NAMALWA (cell line): Measurements from ENCODE around the gene LYPD3.
A peak's percentile ranks its signal among the peaks of the same experiment; 100 is the strongest.
"Not testable (repeated sequence)": the region's sequence is repeated elsewhere in the genome, so short reads cannot be mapped to it uniquely, and the experiment has no call there.

Experiments used
- DNase-seq: peaks from one replicate; pipeline ENCODE4 v3.0.0-alpha.2; 2015; ENCODE audit warnings: low spot score

Gene LYPD3

DNA sequence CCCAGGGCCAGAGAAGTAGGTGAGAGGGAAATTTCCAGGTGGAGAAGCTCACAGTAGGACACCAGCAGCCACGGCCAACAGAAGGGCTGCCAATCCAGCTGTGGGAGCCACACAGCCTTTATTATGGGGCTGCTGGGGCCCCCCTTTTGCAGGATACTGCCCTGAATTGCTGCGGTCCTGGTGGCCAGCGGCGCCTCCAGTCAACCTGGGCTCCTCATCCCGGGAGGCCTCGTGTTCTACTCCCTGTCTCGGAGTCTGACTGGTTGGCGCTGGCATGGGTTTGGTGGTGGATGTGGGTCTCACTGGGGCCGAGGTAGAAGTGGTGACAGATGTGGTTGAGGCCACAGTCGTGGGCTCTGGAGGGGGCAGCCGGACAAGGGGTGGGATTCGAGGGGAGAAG, 4.1 kb downstream of the LYPD3 start:
- no peak for DNase-seq

DNA sequence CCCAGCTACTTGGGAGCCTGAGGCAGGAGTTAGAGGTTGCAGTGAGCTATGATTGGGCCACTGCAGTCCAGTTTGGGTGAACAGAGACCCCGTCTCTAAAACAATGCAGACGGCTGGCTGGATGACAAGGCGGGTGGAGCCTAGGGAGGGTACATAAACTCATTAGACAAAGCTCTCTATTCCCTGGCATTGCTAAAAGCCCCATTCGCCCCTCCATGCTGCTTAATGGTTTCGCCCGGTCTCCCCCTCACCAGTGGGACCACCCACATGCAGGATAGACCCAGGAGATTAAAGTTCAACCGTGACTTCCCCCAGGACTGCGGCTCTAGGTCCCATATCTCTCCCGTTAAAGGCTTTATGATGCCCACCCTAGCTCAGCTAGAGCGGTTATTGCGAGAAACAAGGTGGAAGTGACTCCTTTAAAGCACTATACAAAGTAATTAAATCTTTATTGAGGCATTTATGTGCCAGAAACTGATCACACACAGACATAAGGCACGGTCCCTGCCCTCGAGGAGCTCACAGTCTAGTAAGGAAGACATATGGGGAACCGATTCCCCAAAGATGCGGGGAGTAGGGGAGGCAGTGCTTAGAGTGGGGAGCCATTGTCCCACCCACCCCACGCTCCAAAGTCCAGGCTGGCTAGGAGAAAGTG, 4.9 kb downstream of the LYPD3 start:
- no peak for DNase-seq

DNA sequence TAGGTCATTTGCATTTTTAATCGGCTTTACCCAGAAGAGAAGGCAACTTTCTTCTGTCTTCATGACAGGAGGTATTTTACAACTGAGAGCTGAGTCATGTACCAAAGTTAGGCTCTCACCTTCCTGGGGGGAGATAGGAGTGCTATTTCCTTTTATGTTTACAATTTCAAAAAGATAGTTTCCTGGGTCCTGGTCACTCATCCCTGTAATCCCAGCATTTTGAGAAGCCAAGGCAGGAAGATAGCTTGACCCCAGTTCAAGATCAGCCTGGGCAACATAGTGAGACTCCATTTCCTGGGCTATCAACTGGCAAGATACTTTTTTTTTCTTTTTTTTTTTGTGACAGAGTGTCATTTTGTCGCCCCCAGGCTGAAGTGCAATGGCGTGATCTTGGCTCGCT, 7.6 kb downstream of the LYPD3 start:
- no peak for DNase-seq

DNA sequence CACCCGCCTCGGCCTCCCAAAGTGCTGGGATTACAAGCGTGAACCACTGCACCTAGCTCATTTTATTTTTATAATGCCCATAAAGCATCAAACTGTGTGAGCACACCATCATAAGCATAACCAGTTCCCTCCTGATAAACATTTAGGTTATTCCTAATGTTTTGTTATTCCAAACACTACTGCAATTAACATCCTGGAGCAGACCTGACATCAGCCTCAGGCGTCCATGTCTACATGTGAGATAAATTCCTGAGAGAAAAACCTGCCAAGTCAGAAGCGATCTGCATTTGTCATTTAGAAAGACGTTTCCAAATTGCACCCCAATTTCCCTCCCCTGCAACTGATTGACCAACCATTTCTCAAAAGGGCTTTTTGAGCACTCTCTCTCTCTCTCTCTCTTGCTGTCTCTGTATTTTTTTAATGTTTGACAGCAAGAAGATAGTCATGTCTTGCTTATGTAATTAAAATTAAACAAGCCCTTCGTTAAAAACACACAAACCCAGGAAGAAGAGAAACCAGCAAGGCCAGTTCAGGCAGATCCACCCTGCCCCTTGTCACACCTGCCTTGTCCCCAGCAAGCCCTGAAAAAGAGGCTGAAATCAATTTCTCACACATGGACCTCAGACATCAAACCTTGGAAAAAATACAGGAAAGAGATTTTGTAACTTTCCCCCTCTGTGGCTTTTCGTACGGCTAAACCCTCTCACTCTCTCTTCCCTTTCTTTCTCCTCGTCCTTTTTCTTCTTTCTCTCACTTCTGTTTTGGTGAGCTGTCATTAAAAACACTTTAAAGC, 9.9 kb downstream of the LYPD3 start:
- DNase-seq, result no peak

DNA sequence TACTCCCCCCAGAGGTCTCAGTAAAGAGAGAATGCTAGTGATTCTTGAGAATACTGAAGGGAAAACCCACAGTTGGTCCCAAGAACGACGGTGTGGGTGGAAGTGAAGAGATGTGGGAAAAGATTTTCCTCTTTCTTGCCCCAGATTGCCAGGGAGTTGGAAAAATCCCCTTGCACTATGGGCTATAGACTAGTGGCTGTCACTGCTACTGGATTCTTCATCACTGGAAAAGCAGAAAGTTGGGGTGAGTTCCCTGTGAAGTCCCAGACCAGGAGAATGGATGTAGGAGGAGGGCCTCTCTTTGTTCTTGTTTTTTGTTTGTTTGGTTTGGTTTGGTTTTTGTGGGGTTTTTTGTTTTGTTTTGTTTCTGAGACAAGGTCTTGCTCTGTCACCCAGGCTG, 11.4 kb downstream of the LYPD3 start:
- DNase-seq, result no peak

DNA sequence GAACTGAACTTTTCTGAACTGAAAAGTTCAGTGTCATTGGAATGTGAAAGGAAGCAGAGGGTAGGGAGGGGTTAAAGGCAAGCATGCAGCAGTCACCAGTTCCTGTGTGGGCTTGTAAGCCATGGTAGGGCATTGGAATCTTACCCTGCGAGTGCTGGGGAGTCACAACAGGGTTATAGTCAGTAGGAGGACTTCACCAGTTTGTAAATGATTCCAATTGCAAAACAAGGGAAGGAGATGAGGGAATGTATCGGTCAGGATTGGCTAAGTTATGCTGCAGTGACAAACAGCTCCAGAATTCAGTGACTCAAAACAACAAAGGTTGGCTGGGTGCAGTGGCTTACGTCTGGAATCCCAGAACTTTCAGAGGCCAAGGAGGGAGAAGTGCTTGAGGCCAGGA, 12.8 kb downstream of the LYPD3 start:
- no peak for DNase-seq

DNA sequence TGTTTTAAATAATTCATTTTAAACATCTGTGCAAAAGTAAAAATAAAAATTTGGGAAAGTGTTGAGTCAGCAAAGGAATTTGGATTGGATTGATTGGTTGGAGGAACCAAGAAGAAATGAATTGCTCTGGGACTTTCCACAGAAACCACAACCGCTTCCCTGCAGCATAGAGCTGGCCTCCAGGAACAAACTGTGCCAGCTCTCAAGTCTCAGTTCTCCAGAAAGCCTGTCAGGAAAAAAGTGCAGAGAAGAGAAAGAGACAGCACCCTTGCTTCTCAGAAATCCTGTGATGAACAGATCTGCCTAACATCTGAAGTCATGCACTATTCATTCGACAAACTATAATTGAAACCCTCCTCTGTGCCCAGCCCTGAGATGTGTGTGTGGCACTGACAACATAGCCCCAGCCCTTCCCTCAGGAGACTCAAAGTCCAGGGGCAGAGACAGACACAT, 14.8 kb downstream of the LYPD3 start:
- no peak for DNase-seq

DNA sequence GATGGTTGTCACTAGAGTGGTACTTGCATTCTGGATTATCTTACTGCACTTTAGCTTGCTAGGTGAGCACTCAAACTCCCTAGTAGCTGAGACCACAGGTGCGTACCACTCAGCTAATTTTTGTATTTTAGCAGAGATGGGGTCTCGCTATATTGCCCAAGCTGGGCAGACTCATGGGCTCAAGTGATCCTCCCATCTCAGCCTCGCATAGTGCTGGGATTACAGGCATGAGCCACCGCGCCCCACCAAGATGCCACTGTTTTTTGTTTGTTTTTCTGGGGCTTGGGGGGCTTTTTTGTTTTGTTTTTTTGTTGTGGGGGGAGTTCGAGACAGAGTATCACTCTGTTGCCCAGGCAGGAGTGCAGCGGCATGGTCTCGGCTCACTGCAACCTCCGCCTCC, 17.8 kb downstream of the LYPD3 start:
- no peak for DNase-seq

DNA sequence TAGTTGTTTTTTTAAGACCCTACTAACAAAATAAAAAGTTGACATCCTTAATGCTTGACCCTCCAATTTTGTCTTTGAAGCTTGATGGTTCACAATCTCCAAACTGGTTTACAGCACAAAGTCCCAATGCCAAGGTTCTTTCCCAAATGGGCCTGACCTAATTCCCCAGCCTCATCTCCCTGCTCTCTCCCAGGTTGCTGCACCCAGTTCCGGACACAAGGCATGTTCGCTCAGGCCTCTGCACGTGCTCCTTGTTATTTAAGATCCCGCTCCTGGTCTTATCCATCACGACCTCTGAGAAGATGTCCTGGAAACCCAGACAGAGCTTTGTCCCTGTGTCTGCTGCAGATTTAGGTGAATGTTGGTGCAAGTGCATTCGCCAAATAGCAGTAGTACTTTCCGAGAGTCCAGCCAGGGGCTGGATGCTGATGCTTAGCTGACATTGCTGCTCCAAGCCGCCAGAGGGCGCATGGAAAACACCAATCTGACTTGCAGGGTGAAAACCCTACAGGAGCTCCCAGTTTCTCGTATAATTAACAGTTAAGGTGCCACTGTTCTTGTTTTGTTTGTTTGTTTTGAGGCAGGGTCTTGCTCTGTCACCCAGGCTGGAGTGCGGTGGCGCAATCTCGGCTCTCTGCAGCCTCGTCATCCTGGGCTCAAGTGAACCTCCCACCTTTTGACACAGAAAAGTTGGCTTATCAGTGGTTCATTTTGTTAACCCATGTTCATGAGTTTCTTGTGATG, 18.5 kb downstream of the LYPD3 start:
- DNase-seq, result peak; percentile 86

DNA sequence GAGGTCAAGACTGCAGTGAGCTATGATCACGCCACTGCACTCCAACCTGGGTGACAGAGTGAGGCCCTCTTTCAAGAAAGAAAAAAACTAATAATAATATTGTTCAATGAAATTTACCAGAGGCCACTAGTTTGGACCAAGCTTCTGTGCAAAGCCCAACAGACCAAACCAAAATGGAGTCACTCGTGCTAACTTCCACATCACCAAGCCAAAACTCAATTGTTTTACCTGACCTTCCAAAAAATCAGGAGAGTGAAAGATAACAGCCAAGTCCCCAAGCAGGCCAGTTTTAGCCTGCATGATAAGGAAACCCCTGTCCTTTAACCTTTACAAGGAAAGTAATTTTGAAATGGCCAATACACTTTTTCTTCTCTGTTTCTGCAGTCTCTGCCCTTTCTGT, 20.0 kb downstream of the LYPD3 start:
- DNase-seq, result no peak

DNA sequence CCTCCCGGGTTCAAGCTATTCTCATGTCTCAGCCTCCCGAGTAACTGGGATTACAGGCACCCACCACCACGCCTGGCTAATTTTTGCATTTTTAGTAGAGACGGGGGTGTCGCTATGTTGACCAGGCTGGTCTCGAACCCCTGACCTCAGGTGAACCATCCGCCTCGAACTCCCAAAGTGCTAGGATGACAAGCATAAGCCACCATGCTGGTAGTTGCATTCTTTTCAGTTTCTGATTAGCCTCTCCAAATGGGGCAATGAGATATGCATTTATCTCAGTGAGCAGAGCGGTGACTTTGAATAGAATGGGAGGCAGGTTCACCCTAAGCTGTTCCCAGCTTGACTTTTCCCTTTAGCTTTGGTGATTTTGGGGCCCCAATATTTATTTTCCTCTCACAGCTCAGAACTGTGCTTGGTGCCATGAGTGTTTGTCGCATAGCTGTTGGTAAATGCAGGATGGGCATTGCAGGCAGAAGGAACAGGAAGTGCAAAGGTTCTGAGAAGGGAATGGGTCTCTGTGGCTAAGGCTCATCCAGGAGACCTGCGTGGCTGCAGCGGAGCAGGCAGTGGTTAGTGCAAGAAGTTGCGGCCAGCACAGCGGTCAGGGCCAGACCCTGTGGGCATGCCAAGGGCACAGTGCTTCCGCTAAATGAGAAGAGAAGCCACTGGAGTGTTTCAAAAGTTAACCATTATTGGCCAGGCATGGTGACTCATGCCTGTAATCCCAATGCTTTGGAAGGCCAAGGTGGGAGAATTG, 20.7 kb downstream of the LYPD3 start:
- DNase-seq, result no peak

DNA sequence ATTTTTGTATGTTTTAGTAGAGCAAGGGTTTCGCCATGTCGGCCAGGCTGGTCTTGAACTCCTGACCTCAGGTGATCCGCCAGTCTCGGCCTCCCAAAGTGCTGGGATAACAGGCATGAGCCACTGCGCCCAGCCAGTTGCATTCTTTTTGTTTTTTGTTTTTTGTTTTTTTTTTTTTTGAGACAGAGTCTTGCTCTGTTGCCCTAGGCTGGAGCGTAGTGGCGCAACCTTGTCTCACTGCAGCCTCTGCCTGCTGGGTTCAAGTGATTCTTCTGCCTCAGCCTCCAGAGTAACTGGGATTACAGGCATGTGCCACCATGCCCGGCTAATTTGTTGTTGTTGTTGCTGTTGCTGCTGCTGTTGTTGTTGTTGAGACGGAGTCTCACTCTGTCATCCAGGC, 21.3 kb downstream of the LYPD3 start:
- not testable (repeated sequence) for DNase-seq

DNA sequence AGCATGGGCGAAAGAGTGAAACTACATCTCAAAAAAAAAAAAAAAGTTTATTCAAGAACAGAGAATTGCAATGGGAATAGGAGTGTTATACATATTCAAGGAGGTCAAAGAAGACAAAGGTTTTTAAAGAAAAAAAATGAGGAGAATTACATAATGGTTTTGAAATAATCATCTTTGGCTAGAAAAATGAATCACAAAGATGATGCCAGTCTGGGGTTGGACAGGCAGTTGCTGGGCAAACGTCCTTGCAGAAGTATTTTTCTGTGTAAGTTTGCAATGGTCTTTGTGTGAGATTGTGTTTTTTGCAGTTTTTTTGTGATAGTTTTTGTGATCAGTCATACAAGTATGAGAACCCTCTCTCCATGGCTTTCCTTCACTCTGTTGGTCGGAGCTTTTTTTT, 23.7 kb downstream of the LYPD3 start:
- no peak for DNase-seq

DNA sequence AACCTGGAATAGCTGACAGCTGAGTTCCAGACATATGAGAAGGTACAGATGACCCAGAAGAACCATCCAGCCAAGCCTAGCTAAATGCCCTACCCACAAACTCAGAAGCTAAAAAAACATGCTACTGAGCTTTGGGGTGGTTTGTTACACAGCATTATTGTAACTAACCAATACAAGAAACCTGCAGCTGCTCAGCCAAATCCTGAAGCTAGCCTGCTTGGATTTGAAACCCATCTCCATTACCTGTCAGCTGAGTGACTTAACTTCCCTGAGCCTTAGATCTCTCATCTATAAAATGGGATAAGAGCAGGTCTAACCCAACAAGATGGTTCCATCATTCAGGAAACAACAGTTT, 25.7 kb downstream of the LYPD3 start:
- no peak for DNase-seq

DNA sequence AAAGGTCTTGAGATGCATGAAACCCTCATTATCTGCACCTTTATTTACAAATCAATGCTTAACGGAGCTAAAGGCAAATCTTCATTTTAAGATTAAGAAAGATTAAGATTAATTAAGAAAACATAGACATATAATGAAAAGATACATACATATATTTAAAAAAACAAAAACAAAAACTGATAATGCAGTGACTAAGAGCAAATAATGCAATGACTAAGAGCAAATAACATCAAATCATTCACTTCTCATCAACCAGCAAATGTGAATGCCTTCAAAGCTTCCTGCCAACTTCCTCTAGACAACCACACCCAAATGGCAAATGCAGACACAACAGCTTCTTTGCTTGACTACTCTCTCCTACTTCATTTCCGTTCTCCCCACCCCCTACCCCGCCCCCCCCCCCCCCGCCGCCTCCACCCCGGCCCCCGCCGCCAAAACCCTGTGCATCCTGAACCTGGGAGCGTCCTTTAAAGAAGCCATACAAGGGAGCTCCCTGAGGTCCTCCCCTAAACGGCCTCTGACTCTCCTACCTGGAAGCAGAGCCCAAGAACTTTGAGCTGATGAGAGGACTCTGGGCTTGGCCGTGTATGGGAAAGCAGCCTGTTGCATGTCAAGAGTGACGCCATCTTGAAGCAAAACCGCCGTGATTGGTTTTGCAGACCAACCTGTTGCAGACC, 26.2 kb downstream of the LYPD3 start:
- DNase-seq, result no peak

DNA sequence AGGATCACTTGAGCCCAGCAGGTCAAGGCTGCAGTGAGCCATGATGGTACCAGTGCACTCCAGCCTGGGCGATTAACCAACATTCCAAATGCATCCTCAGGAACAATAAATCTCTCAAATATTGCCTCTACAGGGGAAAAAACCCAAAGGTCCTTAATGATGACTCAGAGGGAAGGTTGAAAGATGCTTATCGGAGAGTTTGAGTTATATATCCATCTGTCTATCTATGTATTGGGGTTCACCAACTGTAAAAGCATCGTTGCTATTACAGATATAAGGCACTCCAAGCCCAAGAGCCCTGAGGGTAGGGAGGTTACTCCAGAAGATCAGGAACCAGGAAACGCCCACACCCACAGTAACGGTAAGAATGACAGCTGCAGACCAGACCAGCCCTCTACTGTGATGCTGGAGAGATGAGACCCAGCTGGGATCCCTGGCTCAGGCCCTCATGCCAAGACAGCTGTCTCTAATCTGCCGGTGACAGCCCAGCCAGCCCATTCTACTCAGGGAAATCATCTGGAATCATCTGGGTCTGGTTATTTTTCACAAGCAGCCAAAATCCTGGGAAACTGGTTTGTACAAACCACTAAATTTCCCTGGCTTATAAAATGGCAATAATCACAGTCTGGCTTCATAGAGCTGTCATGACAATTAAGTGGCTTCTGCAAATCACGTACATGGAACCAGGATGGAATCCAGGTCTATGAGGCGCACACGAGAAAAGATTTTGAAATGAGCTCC, 26.9 kb downstream of the LYPD3 start:
- no peak for DNase-seq

DNA sequence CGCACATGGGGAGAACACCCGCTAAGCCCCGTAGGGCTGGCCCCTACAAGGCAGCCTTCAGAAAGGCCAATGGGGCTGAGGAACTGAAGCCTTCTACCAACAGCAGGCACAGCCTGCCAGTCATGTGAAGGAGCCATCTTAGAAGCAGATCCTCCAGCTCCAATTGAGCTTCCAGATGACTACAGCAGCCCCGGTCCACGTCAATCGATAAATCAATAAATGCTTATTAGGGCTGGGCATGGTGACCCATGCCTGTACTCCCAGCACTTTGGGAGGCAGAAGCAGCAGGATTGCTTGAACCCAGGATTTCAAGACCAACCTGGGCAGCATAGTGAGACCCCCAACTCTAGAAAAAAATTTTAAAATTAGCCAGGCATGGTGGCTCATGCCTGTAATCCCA, 27.7 kb downstream of the LYPD3 start:
- no peak for DNase-seq

DNA sequence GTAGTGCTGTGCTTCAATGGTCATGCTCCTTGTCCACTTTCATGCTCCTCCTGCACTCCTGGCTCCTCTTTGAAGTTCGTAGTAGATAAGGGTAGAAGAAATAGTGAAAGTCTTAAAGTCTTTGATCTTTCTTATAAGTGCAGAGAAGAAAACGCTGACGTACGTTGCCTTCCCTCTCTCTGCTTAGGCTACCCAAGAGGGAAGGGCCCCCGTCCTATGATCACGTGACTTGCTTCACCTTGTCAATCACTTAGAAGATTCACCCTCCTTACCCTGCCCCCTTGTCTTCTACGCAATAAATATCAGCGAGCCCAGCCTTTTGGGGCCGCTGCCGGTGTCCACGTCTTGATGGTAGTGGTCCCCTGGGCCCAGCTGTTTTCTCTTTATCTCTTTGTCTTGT, 28.1 kb downstream of the LYPD3 start:
- not testable (repeated sequence) for DNase-seq

DNA sequence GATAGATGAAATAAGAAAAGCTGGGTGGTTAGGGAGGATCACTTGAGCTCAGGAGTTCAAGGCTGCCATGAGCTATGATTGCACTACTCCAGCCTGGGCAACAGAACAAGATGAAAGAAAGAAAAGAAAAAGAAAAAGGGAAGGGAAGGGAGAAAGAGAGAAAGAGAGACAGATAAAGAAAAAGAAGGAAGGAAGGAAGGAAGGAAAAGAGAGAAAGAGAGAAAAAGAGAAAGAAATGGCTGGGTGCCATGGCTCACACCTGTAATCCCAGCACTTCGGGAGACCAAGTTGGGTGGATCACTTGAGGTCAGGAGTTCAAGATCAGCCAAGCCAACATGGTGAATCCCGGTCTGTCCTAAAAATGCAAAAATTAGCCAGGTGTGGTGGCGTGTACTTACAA, 29.6 kb downstream of the LYPD3 start:
- no peak for DNase-seq

DNA sequence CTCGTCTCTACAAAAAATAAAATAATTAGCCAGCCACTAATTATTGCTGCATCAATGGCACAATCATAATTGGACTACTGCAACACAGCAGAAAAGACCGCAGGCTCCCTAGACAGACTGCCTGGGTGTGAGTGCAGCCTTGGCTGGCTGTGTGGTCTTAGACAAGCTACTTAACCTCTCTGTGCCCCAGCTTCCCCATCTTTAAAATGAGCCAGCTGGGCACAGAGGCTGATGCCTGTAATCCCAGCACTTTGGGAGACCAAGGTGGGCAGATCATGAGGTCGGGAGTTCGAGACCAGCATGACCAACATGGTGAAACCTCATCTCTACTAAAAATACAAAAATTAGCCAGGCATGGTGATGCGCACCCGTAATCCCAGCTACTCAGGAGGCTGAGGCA, 31.7 kb downstream of the LYPD3 start:
- DNase-seq, result no peak

DNA sequence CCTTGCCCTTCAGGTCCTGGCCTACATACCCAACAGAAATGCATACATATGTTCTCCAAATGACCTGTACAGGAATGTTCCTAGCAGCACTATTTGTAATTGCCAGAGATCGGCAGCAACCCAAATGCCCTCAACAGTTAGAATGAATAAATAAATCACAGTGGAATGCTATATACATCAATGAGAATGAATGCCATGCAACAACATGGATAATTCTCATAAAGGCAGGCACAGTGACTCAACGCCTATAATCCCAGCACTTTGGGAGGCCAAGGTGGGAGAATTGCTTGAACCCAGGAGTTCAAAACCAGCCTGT, 32.1 kb downstream of the LYPD3 start:
- DNase-seq, result no peak
